Suprapubic skin (tissue), 3 donors: ENCODE measurements around the gene DISP3.

ENCODE experiments used
- CTCF ChIP-seq, 2 donors: fragments of 200-600 bp in 1 of 2; fragments of 450-650 bp in 1 of 2; sonication (generic) in 1 of 2; IDR thresholded peaks; one replicate each; pipeline ENCODE4 v1.5.1; 2016 to 2019; ENCODE audit warnings: antibody characterized with exemption in 2 of 2, mild to moderate bottlenecking in 1 of 2, moderate library complexity in 1 of 2
- POLR2AphosphoS5 ChIP-seq, 3 donors: sonication (generic); formaldehyde crosslinking; IDR thresholded peaks; one replicate each; pipeline ENCODE4 v1.6.1; 2017; ENCODE audit warnings: antibody characterized with exemption in 3 of 3

GRCh38 chr1:11434501-11434900 is 44.5 kb upstream of the DISP3 start:
- TF ChIP-seq CTCF (IDR thresholded peaks at IDR 0.05) (no peak), POLR2AphosphoS5 (IDR thresholded peaks at IDR 0.05) (no peak)
